OCI-LY1 (cell line): Measurements from ENCODE around the gene CAMTA1.

Experiments
- H2AFZ ChIP-seq: fragments of 200-600 bp; sonication (generic), shearing (Covaris generic); 2 replicates; pipeline ENCODE4 v1.6.0; 2014; ENCODE audit warnings: antibody characterized with exemption, mild to moderate bottlenecking, low read length
- H3F3A ChIP-seq: fragments of 200-600 bp; sonication (generic), shearing (Covaris generic); 2 replicates; pipeline ENCODE4 v1.6.0; 2014; ENCODE audit warnings: mild to moderate bottlenecking, antibody characterized with exemption, low read length, moderate library complexity; ENCODE audit not compliant: insufficient read depth
- H3K27ac ChIP-seq: fragments of 200-600 bp; sonication (generic); 2 replicates; pipeline ENCODE4 v1.5.1; 2014; ENCODE audit warnings: low read length, mixed run types, mild to moderate bottlenecking, low read depth; ENCODE audit not compliant: poor library complexity, severe bottlenecking
- H3K27me3 ChIP-seq: fragments of 200-600 bp; sonication (generic); 2 replicates; pipeline ENCODE4 v1.6.0; 2014; ENCODE audit warnings: antibody characterized with exemption, mild to moderate bottlenecking, low read length, moderate library complexity; ENCODE audit not compliant: insufficient read depth
- H3K36me3 ChIP-seq: fragments of 200-600 bp; sonication (generic); 2 replicates; pipeline ENCODE4 v1.6.1; 2014; ENCODE audit warnings: mild to moderate bottlenecking, antibody characterized with exemption, low read length, moderate library complexity, mixed read lengths; ENCODE audit not compliant: insufficient read depth
- H3K4me1 ChIP-seq: fragments of 200-600 bp; sonication (generic); 2 replicates; pipeline ENCODE4 v1.5.1; 2014; ENCODE audit warnings: mild to moderate bottlenecking, low read length, moderate library complexity; ENCODE audit not compliant: insufficient read depth, severe bottlenecking
- H3K4me2 ChIP-seq: fragments of 200-600 bp; sonication (generic), shearing (Covaris generic); 2 replicates; pipeline ENCODE4 v1.6.1; 2014; ENCODE audit warnings: low read length
- H3K4me3 ChIP-seq: fragments of 200-600 bp; sonication (generic); 2 replicates; pipeline ENCODE4 v1.5.1; 2014; ENCODE audit warnings: low read length, low read depth, mild to moderate bottlenecking, mixed read lengths; ENCODE audit not compliant: poor library complexity, severe bottlenecking
- H3K79me2 ChIP-seq: fragments of 200-600 bp; shearing (Covaris generic); 2 replicates; pipeline ENCODE4 v1.6.1; 2016; ENCODE audit warnings: mixed run types, low read length, mixed read lengths; ENCODE audit not compliant: insufficient read depth
- H3K9ac ChIP-seq: fragments of 200-600 bp; sonication (generic), shearing (Covaris generic); 2 replicates; pipeline ENCODE4 v1.6.1; 2014; ENCODE audit warnings: mild to moderate bottlenecking, low read length, mixed read lengths
- H3K9me2 ChIP-seq: fragments of 200-600 bp; sonication (generic), shearing (Covaris generic); 2 replicates; pipeline ENCODE4 v1.6.1; 2014; ENCODE audit warnings: low read depth, mild to moderate bottlenecking, low read length, mixed read lengths
- H3K9me3 ChIP-seq: fragments of 200-600 bp; shearing (Covaris generic); 2 replicates; pipeline ENCODE4 v1.6.1; 2014; ENCODE audit warnings: low read length, mixed read lengths
- H4K20me1 ChIP-seq: fragments of 200-600 bp; sonication (generic), shearing (Covaris generic); 2 replicates; pipeline ENCODE4 v1.6.0; 2016; ENCODE audit warnings: mild to moderate bottlenecking, low read length; ENCODE audit not compliant: insufficient read depth
- EZH2 ChIP-seq: fragments of 200-600 bp; sonication (generic), shearing (Covaris generic); IDR thresholded peaks from 2 replicates; pipeline ENCODE4 v1.8.0; 2017; ENCODE audit warnings: borderline replicate concordance, mixed run types, mild to moderate bottlenecking, antibody characterized with exemption, low read length, moderate library complexity, mixed read lengths
- TF ChIP-seq, protein P1 (sequence below): fragments of 200-600 bp; sonication (generic), shearing (Covaris generic); IDR thresholded peaks from 2 replicates; pipeline ENCODE4 v1.5.1; 2017; ENCODE audit warnings: mild to moderate bottlenecking, antibody characterized with exemption, low read length, moderate library complexity, mixed read lengths

CAMTA1 gene

GRCh38 chr1:7674972-7675371 is 889.7 kb downstream of the CAMTA1 start:
- H3K9me3 ChIP-seq, result no peaks in the 10 kb centered on the region
- TF ChIP-seq, protein P1, sequence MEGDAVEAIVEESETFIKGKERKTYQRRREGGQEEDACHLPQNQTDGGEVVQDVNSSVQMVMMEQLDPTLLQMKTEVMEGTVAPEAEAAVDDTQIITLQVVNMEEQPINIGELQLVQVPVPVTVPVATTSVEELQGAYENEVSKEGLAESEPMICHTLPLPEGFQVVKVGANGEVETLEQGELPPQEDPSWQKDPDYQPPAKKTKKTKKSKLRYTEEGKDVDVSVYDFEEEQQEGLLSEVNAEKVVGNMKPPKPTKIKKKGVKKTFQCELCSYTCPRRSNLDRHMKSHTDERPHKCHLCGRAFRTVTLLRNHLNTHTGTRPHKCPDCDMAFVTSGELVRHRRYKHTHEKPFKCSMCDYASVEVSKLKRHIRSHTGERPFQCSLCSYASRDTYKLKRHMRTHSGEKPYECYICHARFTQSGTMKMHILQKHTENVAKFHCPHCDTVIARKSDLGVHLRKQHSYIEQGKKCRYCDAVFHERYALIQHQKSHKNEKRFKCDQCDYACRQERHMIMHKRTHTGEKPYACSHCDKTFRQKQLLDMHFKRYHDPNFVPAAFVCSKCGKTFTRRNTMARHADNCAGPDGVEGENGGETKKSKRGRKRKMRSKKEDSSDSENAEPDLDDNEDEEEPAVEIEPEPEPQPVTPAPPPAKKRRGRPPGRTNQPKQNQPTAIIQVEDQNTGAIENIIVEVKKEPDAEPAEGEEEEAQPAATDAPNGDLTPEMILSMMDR, result no peak
- no peak for TF ChIP-seq EZH2
- H3K36me3 ChIP-seq, result no peaks in the 10 kb centered on the region
- no peak overlapping the region for H3K27ac ChIP-seq
- no peaks in the 10 kb centered on the region for H3K4me1 ChIP-seq
- H3K4me3 ChIP-seq, result no peak overlapping the region
- no peaks in the 10 kb centered on the region for H4K20me1 ChIP-seq
- H2AFZ ChIP-seq, result no peak overlapping the region
- no peaks in the 10 kb centered on the region for H3K79me2 ChIP-seq
- no peak overlapping the region for H3K9ac ChIP-seq
- H3K9me2 ChIP-seq, result no peaks in the 10 kb centered on the region
- no peak overlapping the region for H3K4me2 ChIP-seq
- H3K27me3 ChIP-seq, result no peaks in the 10 kb centered on the region
- H3F3A ChIP-seq, result no peaks in the 10 kb centered on the region

- Histone ChIP-seq H3K4me1 (no peaks in the 10 kb centered on the region), H3K36me3 (no peaks in the 10 kb centered on the region), H3K9me2 (no peaks in the 10 kb centered on the region), H3K4me3 (no peak overlapping the region), H3K9me3 (no peaks in the 10 kb centered on the region), H3K4me2 (no peak overlapping the region), H3K27me3 (no peaks in the 10 kb centered on the region), H3F3A (no peaks in the 10 kb centered on the region), H3K27ac (no peak overlapping the region), H4K20me1 (no peaks in the 10 kb centered on the region), H3K79me2 (no peaks in the 10 kb centered on the region), H2AFZ (no peak overlapping the region), H3K9ac (no peak overlapping the region)
- no peak for TF ChIP-seq EZH2
- TF ChIP-seq, protein P1, result no peak
Measured at GRCh38 chr1:7675431-7676273, 890.4 kb downstream of the CAMTA1 start.

GRCh38 chr1:7676274-7676945 is 891.2 kb downstream of the CAMTA1 start:
- no peak for TF ChIP-seq EZH2
- TF ChIP-seq, protein P1, result no peak

More at GRCh38 chr1:7676274-7676945, 891.2 kb downstream of the CAMTA1 start:
- no peaks in the 10 kb centered on the region for H4K20me1 ChIP-seq
- no peak overlapping the region for H3K9ac ChIP-seq
- no peaks in the 10 kb centered on the region for H3K4me1 ChIP-seq
- H3K79me2 ChIP-seq, result no peaks in the 10 kb centered on the region
- no peaks in the 10 kb centered on the region for H3K9me3 ChIP-seq
- no peak overlapping the region for H3K4me3 ChIP-seq
- H3F3A ChIP-seq, result no peaks in the 10 kb centered on the region
- H3K9me2 ChIP-seq, result no peaks in the 10 kb centered on the region
- H3K36me3 ChIP-seq, result no peaks in the 10 kb centered on the region
- no peak overlapping the region for H2AFZ ChIP-seq
- H3K27ac ChIP-seq, result no peak overlapping the region
- no peaks in the 10 kb centered on the region for H3K27me3 ChIP-seq
- H3K4me2 ChIP-seq, result no peak overlapping the region
